GM21367 (cell line): ENCODE data around the gene COPG1.
A peak's percentile ranks its signal among the peaks of the same experiment; 100 is the strongest.

Experiments
- ATAC-seq: cut with Tn5 transposase; IDR thresholded peaks from one replicate; pipeline ENCODE4 v1.9.1; 2021; ENCODE audit not compliant: unreplicated experiment

COPG1 gene

DNA sequence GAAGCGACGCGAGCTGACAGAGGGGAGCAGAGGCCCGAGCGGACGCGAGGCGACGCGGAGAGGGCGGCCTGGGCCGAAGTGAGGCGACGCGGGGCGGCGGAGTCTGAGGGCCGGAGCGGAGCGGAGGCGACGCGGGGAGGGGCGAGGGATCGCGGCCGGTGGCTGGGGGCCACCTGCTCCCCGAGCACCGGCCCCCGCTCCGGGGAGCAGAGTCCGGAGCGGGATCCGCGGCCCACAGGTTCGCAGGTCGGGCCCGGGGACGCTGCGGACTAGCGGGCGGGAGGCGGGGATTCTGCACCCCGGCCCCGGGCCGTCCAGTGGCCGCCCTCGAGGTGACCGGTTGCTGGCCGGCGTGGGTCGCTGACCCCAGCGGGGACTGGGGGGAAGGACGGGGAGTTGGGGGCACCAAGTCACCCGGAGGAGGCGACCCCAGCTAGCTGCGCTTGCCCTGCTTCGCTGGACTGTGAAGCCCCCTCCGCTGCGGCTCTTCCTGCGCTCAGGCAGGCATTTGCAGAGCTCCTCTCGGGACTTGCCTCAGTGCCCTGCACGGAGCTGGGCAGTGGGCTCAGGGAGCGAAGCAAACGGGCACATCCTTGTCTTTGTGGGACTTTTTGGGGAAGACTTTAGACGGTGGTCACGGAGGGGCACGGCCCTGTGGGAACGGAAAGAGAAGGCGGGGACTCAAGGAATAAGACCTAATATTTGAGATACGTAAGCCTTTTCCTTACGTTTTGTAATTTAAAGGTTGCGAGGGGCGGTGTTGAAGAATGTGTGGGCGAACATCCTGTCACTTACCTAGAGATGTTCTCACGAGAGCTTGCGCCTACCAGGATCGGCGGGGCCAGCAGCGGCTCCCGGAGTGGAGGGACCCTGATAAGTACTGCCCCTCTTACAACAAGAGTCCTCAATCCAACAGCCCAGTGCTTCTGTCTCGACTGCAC is 29.8 kb downstream of the COPG1 start:
- no peak for ATAC-seq

DNA sequence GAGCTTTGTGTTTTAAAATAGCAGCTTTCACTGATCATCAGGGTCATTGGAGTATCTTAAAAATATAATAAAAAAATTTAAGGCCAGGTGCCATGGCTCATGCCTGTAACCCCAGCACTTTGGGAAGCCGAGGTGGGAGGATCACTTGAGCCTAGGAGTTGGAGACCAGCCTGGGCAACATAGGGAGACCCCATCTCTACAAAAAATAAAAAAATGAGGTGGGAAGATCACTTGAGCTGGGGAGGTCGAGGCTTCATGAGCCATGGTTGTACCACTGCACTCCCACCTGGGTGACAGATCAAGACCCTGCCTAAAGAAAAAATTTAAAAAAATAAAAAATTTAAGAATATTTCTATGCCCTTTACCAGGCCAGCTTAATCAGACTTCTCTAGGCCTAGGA is 30.8 kb downstream of the COPG1 start:
- ATAC-seq, result no peak

DNA sequence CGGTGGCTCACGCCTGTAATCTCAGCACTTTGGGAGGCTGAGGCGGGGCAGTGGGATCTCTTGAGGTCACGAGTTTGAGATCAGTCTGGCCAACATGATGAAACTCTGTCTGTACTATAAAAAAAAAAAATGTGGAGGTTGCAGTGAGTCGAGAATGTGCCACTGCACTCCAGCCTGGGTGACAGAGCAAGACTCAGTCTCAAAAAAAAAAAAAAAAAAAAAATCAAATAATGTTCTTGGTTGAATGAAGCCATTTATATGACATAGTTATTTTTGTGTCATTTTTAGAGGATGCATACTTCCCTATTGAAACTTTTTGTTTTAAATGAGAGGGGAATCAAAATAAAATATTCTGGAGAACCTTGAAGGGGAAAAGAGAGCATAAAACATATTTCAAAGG is 32.3 kb downstream of the COPG1 start:
- ATAC-seq, result no peak

DNA sequence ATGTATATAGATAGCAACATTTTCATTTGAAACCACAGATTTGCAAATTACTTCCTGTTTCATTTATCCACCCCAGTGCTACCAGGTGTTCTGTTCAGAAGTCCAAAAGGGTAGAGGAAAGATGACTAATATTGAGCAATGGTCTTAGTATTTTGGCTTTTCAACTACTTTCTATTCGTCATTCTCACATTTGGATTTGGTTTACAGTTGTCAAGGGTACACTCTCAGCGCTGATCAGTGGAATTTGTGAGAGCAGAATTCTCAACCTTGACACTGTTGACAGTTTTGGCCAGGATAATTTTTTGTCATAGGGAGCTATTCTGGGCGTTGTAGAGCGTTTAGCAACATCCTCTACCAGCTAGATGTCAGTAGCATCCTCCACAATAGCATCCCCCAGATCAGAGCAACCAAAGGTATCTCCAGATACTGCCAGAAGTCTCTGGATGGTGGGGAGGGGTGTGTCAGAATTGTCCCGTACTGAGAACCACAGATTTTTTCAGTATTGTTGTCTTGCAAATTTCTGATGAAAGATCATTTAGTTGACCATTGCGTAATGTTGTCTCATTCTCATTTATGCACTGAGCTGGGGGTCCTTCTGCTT is 33.4 kb downstream of the COPG1 start:
- ATAC-seq, result peak; percentile 69

DNA sequence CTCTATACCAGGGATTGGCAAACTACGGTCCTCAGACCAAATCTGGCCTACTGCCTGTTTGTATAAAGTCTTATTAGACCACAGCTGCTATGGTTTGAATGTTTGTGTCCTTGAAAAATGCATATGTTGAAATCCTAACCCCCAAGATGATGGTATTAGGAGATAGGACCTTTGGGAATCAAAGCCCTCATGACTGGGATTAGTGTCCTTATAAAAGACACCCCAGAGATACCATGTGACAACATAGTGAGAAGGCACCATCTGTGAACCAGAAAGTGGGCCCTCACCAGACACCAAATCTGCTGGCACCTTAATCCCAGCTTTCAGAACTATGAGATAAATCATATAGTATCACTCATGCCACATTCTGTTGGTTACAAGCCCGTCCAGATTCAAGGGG is 36.7 kb downstream of the COPG1 start:
- ATAC-seq, result no peak

DNA sequence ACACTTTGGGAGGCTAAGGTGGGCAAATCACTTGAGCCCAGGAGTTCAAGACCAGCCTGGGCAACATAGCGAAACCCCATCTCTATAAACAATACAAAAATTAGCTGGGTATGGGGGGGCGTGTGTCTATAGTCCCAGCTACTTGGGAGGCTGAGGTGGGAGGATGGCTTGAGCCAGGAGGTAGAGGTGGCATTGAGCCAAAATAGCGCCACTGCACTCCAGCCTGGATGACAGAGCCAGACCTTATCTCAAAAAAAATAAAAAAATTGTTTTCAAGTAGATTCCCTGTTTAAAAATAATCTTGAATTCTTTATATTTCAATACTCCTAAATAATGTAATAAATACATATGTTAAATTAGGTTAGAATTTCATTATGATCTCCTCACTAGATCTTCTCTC is 39.0 kb downstream of the COPG1 start:
- ATAC-seq, result no peak

DNA sequence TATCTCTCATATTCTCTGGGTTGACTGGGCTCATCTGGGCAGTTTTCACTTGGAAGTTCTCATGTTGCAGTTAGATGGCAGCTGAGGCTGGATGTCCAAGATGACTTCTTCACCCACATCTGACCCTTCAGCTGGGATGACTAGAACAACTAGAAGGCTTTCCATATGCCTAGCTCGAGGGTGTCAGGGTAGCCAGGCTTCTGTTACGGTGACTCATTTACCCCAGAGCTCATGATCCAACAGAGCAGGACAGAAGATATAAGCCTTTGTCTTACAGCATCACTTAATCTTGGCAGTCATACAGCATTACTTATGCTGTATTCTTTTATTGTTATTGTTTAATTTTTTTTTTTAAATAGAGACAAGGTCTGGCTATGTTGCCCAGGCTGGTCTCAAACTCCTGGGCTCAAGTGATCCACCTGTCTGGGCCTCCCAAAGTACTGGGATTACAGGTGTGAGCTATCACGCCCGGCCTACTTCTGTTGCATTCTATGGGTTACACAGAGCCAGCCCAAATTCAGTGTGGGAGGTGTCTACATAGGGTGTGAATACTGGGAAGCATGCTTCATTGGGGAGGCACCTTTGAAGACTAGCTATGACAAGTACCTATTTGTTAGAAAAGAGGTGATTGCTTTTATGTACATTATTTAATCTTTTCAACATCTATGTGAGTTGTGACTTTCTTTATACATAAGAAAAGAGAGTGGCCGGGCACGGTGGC is 40.0 kb downstream of the COPG1 start:
- ATAC-seq, result no peak

DNA sequence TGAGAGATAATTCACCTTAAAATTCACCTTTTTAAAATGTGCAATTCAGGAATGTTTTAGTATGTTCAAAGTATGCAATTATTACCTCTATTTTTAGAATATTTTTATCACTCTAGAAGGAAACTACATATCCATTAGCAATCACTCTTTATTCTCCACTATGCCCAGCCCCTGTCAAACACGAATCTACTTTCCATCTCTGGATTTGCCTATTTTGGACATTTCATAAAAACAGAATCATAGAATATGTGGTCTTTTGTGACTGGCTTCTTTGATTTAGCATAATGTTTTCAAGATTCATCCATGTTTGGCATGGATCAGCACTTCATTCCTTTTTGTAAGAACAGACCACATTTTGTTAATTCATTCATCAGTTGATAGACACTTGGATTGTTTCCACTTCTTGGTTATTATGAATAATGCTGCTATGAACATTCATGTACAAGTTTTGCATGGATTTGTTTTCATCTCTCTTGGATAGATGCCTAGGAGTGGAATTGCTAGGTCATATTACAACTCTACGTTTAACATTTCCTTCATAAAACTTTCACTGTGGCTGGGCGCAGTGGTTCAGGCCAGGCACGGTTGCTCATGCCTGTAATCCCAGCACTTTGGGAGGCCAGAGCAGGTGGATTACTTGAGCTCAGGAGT is 42.0 kb downstream of the COPG1 start:
- ATAC-seq, result no peak

DNA sequence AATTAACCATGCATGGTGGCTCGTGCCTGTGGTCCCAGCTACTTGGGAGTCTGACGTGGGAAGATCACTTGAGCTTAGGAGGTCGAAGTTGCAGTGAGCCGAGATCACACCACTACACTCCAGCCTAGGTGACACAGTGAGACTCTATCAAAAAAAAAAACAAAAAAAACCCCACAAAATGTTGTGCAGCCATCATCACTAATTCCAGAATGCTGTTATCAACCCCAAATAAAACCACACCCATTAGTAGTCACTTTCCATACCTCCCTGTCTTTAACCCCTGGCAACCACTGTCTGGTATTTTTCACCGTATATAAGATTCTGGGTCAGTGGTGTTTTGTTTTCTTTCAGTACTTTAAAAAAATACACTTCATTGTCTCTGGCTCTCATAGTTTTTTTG is 45.9 kb downstream of the COPG1 start:
- no peak for ATAC-seq

DNA sequence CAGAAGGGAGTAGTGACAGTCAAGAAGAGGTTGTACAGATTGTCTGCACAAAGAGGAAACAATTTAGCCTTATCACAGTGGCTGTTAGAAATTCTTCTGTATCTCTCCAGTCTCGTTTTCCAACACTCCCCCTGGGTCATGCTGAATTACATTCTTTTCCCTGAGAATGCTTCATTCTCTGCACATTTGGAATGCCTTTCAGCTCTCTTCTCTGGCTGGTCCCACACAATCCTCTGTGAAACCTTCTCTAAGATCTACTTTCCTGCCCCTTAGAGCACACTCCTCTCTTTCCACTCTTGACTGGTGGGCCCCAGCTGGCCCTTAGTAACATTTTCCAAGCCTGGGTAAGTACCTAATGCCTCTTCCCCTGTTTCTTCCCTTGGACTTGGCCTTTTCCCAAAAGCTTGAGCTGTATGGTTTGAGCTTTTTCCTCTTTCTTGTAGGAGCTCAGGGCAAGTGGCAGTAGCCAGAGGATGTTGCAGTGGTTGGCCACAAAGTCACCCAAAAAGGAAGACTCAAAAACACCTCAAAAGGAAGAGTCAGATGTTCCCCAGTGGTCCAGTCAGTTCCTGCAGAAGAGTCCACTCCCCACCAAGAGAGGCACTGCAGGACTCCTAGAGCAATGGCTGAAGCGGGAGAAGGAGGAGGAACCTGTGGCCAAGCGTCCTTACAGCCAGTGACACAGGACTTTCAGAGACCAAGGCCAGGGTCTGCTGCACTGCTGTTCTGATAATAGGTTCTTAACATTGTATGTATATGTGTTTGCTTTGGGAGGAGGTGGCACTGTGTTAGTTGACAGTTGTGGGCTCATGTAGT is 54.9 kb downstream of the COPG1 start:
- ATAC-seq, result no peak

DNA sequence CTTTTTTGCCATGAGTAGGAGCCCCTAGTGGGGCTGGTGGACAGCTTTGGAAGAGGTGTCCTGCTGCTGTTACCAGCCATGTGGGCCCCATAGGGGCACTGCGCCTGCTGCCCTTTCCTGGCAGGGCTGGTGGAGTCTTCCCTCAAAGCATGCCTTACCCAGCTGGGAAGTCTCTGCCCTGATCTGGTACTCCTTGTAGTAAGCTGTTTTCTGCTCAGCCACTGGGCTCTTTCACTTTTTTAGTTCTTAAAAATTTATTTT is 55.5 kb downstream of the COPG1 start:
- no peak for ATAC-seq

DNA sequence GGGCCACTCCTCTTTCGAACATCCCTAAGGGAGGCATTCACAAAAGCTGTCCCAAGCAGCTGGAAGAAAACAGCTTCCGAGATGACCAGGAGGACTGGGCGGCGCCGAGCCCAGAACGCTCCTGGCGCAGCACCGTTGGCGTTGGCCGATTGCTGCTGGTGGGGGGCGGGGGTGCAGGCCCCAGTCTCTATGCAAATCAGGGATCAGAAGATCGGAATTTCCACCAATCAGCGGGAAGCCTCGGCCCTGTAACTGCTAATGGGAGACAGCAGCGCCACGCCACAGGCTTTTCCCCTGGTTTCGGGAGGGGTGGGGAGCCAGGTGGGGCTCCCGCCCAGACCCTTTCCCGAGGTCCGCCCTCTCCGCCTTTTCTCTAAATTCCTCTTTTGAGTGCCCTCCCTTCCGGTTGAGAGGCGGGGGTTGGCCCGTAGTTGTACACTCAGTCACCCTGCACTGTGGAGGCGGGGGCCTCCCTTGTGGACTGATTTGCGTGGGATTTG is 56.2 kb downstream of the COPG1 start:
- ATAC-seq, result no peak

DNA sequence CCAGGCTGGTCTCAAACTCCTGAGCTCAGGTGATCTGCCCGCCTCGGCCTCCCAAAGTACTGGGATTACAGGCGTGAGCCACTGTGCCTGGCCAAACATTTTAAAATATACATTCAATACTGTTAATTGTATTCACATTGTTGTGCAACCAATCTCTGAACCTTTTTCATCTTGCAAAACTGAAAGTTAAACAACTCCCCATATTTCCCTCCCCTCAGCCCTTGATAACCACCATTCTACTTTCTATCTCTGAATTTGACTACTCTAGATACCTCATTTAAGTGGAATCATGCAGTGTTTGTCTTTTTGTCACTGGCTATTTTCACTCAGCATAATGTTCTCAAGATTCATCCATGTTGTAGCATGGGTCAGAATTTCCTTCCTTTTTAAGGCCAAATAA is 59.2 kb downstream of the COPG1 start:
- no peak for ATAC-seq

DNA sequence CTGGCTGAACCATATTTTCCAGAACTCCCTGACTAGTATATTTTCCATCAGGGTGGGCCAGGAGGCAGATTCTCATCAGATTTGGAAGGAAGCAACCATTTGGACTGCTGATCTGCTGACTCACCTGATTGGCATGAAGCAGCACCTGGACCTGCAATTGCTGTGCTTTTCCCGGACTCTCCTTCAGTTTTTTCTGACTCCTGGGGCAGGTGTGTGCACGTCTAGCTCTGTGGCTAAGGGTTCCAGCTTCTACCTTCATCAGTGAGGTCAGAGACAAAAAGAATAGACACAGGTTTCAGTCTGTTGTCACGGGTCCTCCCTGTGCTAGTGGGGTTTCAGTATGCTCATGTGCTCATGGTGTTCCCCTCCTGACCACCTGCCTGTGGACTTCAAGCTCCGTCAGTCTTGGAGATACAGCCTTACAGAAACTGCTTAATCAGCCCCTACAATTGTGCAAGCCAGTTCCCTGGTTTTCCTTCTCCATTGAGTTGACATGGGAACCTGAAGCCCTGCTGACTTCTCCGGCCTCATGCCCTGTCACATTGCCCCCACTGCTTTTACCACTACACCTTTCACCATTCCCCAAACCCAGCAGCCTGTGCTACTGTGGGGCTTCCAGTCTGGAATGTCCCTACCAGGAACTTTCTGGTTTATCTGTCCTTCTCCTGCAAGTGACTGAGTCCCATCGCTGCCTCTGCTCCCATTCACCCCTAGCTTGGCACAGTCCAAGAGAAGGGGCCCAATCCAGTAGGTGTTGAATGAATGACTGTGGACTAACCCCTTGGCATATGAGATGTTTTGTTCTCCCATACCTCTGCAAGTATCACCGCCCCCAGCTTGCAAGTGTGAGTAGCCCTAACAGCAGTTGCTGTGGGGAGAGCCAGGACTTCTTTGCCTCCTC is 61.0 kb downstream of the COPG1 start:
- no peak for ATAC-seq

DNA sequence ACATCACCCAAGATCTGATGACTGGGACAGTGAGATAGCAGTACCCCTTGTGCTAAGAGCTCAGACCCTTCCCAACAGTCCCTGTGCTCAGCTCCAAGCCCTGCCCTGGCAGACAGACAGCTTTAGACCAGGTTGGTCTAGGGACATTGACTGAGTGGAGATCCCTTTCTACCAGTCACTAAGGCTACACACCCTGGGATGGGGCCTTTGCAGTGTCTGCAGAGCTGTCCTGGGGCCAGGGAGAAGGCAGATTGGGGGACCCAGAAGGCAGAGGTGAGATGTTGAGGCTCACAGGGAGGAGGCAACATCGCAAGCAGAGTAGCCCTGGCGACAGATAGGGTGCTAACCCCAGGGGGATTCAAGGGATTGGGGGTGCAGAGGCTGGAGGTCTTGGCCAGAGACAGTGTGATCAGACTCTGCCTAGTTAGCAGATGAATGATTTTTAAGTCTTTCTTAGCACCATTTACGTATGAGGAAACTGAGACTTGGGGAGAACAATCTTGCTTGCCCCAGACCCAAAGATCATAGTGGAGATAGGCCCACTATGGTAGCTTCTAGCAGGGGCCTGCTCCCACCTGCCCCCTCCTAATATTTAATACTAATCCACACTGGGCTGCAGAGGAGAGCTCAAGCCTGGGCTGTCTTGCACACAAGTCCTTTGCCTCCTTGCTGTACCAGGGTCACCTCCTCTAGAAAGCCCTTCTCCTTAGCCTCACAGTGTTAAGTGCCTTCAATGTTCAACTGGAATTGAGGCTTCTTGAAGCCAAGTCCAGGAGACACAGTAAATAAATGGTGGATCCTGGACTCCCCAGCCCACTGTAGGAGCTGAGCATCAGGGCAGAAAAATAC is 61.9 kb downstream of the COPG1 start:
- no peak for ATAC-seq

DNA sequence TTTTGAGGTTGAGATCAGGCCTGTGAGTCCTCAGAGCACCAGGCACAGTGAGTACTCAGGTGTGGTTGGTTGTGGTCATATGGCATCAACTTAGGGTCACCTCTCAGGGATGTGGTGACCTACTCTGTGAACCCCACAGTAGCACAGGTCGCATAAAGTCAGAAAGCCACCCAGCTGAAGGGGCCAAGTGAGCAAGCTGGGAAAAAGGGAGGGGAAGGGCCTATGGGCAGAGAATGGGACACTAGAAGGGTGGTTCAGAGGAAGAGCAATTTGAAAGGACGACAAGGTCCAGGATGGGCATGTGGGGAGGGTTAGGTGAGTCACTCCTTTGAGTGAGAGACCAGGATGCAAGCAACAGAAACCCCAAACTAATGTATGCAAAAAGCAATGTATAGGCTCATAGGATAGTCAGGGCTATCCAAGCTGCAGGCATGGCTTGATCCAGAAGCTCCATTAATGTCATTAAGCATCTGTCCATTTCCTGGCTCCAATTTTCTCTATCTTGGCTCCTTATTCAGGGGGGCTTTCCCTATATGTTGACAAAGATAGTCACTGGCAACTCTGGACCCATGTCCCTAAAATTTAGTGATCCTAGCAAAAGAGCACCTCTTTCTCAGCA is 62.7 kb downstream of the COPG1 start:
- no peak for ATAC-seq

DNA sequence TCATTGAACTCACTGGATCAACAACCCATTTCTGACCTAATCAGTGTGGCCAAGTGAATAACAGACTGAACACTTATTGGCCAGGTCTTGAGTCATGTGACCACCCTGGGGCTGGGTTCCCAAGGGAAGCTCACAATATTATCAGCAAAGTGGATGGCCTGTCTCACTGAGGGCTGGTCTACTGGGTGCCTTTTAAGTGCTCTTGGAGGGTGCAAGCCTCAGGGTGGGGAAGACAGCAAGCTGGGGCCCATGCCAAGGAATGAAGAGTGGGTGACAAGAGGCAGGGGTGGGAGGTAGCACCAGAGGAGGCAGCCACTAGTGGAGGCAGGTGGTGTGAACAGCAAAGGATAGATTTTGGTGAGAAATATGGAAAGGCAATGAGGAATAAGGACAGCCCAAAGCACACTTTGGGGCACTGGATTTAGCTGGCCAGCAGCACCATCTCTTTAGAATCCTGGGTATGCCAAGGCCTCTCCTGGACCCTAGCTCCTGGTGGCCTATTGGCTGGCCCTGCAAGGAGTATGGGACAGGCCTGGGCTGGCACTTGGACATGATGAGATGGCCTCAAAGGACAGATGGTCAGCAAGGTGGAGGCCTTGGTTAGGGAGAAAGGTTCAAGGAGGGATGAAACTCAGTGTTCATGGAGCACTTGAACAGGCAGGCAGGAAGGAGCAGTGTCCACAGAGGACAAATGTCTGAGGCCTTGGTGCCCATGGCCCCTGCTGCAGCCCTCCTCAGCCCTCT is 63.4 kb downstream of the COPG1 start:
- no peak for ATAC-seq

DNA sequence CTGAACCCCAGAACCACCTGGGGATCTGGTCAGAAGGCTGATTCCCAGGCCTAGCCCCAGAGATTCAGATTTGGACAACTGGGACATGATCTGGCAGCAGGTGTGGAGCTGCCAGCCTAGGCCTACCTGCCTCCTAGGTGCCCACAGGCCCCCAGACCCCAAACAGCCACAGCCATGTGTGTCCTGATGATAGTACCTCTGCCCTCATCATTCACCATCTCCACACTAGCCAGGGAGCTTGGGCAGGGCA is 63.9 kb downstream of the COPG1 start:
- ATAC-seq, result no peak
